Ovary (tissue), 1 donor: ENCODE results near the gene P3H4.

ENCODE experiments used
- EP300 ChIP-seq: sonication (generic); formaldehyde crosslinking; IDR thresholded peaks from one replicate; pipeline ENCODE4 v1.6.1; 2017; ENCODE audit warnings: antibody characterized with exemption
- POLR2A ChIP-seq: fragments of 450-650 bp; IDR thresholded peaks from one replicate; pipeline ENCODE4 v1.6.1; 2017; ENCODE audit warnings: antibody characterized with exemption, mild to moderate bottlenecking, moderate library complexity

DNA sequence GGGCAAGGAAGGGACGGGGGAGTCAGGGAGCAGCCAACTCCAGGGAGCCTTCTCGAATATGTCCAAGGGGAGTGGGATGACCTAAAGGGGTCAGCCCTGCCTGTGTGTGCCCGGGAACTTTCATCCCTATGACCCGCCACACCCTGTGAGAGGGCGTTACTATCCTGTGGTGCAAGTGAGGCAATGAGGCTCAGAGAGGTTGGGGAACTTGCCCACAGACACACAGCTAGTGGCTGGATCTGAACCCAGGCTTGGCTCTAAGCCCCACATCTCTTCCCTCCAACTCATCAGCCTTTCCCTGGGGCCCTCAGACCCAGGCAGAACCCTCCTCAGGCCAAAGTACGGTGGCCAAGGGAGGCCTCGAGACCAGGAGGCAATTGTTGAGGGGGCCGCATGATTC, 48.4 kb downstream of the P3H4 start:
- TF ChIP-seq EP300 (no peak), POLR2A (no peak)
